ENCODE results near the gene MED25. TPM values are rescaled to one million over a fixed set of nuclear protein-coding genes. Genes with fewer than 3 reads are reported as not detected.

Gene MED25
- total RNA-seq, 1 donor from 2014 or later = 85.4 TPM

DNA sequence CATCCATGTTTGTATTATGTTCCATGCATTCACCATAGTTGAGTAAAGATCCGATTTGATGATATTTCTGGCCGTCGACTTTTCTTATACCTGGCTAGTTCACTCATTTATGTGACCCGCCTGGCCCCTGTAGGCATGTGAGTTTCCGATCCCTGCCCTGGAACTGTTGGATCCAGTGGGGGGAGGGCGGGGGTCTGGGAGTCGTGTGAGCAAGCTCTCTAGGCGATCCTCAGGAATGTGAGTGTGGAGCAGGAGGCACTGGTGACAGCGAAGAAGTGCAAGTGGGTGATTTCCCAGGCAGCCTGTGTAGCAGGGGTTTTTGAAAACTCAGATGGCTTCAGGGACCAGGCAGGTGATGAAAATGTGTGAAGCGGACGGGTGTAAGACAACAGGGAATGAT is 22.2 kb downstream of the MED25 start:
- Mint-ChIP-seq H3K27me3 (ENCODE audit: low read depth) (no peaks in the 10 kb centered on the region), H3K4me1 (peaks cover 5% of the 10 kb centered on the region), H3K4me3 (peak overlapping the region; percentile 44), H3K36me3 (ENCODE audit: low read depth) (peaks cover 19% of the 10 kb centered on the region), H3K9me3 (no peaks in the 10 kb centered on the region), H3K27ac (ENCODE audit: unreplicated experiment) (no peak overlapping the region)
- TF ChIP-seq, protein P1, sequence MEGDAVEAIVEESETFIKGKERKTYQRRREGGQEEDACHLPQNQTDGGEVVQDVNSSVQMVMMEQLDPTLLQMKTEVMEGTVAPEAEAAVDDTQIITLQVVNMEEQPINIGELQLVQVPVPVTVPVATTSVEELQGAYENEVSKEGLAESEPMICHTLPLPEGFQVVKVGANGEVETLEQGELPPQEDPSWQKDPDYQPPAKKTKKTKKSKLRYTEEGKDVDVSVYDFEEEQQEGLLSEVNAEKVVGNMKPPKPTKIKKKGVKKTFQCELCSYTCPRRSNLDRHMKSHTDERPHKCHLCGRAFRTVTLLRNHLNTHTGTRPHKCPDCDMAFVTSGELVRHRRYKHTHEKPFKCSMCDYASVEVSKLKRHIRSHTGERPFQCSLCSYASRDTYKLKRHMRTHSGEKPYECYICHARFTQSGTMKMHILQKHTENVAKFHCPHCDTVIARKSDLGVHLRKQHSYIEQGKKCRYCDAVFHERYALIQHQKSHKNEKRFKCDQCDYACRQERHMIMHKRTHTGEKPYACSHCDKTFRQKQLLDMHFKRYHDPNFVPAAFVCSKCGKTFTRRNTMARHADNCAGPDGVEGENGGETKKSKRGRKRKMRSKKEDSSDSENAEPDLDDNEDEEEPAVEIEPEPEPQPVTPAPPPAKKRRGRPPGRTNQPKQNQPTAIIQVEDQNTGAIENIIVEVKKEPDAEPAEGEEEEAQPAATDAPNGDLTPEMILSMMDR (conservative IDR thresholded peaks at IDR 0.05) = no peak
- no peak for DNase-seq (ENCODE audit: low read depth, low spot score)

DNA sequence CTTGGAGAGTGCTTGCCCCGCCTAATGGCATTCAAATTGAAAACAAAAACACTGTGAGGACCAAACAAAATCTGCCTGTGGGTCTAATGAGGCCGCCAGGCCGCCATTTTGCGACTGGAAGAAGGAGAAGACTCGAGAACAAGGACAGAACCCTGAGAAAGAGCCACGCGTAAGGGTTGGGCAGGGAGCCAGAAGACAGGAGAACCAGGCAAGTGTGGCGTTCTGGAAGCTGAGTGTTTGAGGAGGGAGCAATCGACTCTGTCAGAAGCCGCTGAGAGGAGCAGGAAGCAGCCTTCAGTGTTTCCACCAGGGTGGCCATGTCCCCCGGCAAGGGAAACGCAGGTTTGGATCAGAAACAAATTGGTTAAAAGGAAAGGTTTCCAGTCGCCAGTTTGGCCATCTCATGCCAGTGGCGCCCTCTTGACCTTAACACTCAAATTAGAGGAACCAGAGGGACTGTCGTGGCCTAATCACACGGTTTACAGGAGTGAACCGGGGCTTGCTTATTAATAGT is 22.7 kb downstream of the MED25 start:
- Mint-ChIP-seq H3K4me3 (peak overlapping the region; percentile 20), H3K36me3 (ENCODE audit: low read depth) (peaks cover 19% of the 10 kb centered on the region), H3K27me3 (ENCODE audit: low read depth) (no peaks in the 10 kb centered on the region), H3K9me3 (no peaks in the 10 kb centered on the region), H3K27ac (ENCODE audit: unreplicated experiment) (no peak overlapping the region), H3K4me1 (peaks cover 5% of the 10 kb centered on the region)
- no peak for DNase-seq (ENCODE audit: low read depth, low spot score)
- TF ChIP-seq, protein P1 (conservative IDR thresholded peaks at IDR 0.05) = no peak

DNA sequence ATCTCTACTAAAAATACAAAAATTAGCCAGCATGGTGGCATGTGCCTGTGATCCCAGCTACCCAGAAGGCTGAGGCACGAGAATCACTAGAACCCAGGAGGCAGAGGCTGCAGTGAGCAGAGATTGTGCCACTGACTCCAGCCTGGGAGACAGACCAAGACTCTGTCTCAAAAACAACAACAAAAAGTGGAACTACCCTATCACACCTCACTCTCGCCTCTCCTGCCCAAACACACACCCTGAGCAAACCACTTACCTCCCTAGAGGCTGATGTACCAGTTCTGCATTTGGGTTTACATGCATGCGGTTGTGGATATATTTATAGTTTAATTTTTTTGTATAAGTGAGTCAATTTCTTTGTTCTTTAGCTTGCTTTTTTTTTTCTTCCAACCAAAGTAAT is 25.2 kb downstream of the MED25 start:
- Mint-ChIP-seq H3K27ac (ENCODE audit: unreplicated experiment) (no peak overlapping the region), H3K27me3 (ENCODE audit: low read depth) (no peaks in the 10 kb centered on the region), H3K36me3 (ENCODE audit: low read depth) (peaks cover 13% of the 10 kb centered on the region), H3K4me1 (peaks cover 5% of the 10 kb centered on the region), H3K4me3 (no peak overlapping the region), H3K9me3 (no peaks in the 10 kb centered on the region)
- no peak for DNase-seq (ENCODE audit: low read depth, low spot score)
- TF ChIP-seq, protein P1 (conservative IDR thresholded peaks at IDR 0.05) = no peak

DNA sequence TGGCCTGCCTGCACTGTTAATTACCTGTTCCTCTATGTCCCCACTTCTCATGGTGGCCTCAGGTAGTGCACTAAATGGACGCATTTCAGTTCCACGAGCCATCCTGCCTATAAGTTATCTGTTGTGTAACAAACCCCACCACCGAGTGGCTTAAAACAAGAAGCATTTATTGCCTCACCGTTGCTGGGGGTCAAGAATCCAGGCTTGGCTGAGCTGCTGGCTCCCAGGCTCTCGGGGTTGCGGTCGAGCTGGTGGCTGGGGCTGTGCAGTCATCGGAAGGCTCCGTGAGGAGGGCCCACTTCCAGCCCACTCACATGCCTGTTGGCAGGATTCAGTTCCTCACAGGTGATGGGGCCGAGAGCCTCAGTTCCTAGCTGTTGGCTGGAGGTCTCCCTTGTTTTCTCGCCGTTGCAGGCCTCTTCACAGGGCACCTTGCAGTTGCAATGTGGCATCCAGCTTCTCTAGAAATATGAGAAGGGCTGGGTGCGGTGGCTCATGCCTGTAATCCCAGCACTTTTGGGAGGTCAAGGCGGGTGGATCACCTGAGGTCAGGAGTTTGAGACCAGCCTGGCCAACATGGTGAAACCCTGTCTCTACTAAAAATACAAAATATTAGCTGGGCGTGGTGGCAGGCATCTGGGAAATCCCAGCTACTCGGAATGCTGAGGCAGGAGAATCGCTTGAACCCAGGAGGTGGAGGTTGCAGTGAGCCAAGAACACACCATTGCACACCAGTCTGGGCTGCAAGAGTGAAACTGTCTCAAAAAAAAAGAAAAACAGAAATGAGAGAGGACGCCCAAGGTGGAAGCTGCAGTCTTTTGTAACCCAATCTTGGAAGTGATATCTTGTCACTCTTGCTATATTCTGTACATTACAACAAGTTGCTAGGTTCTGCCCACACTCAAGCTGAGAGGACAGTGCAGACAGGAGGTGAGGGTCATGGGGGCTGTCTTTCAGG is 26.3 kb downstream of the MED25 start:
- Mint-ChIP-seq H3K4me3 (no peak overlapping the region), H3K36me3 (ENCODE audit: low read depth) (peaks cover 10% of the 10 kb centered on the region), H3K27ac (ENCODE audit: unreplicated experiment) (no peak overlapping the region), H3K27me3 (ENCODE audit: low read depth) (no peaks in the 10 kb centered on the region), H3K9me3 (peaks cover 2% of the 10 kb centered on the region), H3K4me1 (peaks cover 5% of the 10 kb centered on the region)
- TF ChIP-seq, protein P1 (conservative IDR thresholded peaks at IDR 0.05) = no peak
- DNase-seq (ENCODE audit: low read depth, low spot score) = no peak

DNA sequence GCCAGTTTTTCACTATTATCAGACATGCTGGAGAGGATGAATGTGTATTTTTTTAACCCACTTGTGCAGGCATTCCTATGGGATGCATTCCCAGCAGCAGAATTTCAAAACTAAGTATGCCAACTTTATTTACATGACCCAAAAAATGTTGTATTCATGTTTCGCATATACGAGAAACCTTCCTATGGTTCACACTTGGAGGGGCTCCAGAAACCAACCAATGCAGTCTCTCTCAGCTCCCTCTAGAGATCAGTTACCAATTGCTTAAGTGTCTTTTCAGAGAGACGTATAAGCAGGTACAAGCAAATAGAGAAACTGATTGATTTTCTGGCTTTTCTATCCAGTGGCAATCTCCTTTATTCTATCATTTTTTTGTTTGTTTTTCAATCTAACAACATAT is 27.3 kb downstream of the MED25 start:
- no peak overlapping the region for H3K4me3 Mint-ChIP-seq
- TF ChIP-seq, protein P1 (conservative IDR thresholded peaks at IDR 0.05) = no peak
- H3K4me1 Mint-ChIP-seq = peaks cover 11% of the 10 kb centered on the region
- H3K36me3 Mint-ChIP-seq (ENCODE audit: low read depth) = peaks cover 18% of the 10 kb centered on the region
- peaks cover 4% of the 10 kb centered on the region for H3K9me3 Mint-ChIP-seq
- H3K27ac Mint-ChIP-seq (ENCODE audit: unreplicated experiment) = no peak overlapping the region
- DNase-seq (ENCODE audit: low read depth, low spot score) = no peak
- H3K27me3 Mint-ChIP-seq (ENCODE audit: low read depth) = no peaks in the 10 kb centered on the region
